Measurements from ENCODE around the gene SOX12.
A peak's percentile ranks its signal among the peaks of the same experiment; 100 is the strongest.
"Not testable (repeated sequence)": the region's sequence is repeated elsewhere in the genome, so short reads cannot be mapped to it uniquely, and the experiment has no call there.

Gene SOX12

DNA sequence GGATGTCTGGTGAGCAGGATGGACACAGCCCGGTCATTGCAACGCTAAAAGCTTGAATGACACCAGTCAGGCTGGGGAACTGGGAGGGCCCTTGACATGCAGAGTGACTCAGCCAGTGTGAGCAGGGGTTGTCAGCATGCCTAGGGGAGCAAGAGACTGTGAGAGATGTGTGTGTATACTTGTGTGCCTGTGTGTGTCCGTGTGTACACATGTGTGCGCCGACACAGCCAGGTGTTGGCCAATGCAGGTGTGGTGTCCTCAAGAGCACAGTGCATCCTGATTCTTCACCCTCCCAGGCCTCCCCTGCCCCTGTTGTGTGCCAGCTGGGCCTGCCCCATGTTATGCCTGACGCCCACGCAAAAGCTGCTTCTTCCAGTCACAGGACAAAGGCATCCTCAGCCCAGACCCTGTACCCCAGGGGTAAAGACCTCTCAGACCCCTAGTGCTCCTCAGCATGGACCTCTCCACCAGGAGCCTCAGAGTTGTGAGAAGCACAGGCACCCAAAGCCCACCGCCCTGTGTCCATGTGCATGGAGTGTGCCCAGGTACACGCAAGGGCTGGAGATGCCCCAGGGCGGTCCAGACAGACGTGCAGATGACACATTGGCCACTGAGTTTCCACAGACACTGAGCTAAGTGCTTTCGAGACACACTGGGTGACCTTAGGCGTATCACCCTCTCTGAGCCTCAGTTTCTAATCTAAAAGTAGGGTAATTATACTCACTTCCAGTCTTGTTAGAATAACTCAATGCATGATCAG, 38.1 kb downstream of the SOX12 start:
- DNase-seq = no peak

DNA sequence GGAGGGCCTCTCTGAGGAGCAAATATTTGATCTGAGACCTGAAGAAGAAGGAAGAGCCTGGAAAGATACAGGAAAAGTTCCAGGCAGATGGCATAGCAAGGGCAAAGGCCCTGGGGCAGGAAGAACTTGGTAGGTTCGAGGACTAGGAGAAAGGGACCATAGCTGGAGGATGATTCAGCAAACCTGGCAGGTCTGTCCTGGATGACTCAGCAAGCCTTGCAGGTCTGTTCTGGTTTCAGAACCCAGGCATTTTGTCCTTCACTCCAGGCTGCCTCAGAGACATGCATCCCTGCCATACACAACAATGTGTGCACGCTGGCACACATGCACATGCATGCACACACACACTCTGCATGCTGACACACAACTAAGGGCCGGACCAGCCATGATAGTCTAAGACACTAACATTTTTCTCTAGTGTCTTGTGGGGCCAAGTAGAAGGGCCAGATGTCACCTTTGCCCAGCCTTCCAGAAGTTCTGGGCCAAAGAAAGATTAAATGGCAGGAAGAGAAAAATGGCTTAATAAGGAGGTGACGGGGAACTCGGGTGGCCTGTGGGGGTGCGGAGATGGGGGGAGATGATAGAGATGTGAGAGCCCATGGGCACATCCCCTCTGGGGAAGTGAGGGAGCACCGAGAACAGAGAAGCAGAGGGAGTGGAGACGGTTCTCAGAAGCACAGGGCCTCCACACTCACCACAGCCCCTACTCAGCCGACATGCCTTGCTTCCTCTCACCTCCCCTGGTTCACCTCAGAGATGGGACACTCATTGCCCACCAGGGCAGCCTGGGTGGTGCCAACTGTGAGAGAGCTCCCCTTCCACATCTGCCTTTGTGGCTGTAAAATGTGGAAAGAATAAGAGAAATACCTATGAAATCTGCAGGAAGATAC, 39.8 kb downstream of the SOX12 start:
- no peak for DNase-seq

DNA sequence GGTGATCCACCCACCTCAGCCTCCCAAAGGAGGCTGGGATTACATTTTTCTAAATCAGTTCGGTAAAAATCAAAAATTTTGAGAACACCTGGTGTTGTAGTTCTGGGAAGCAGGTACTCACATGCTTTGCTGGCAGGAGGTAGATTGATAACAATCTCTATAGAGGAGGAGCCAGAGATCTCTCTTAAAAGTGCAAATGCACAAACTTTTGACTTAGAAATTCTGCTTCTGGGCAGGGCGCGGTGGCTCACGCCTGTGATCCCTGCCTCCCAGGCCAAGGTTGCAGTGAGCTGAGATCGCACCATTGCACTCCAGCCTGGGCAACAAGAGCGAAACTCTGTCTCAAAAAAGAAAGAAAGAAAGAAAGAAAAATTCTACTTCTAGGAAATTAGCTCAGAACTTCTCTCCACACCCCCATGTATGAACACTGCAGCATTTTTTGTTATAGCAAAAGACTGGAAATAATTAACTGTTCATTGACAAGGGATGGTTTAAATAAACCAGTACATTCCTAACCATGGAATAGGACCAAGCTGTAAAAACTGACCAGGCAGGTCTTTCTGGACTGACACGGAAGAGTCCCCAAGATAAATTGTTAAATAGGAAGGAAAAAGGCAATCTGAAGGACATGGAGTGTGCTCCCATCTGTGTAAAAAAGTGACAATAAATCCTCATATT, 40.8 kb downstream of the SOX12 start:
- DNase-seq = no peak

DNA sequence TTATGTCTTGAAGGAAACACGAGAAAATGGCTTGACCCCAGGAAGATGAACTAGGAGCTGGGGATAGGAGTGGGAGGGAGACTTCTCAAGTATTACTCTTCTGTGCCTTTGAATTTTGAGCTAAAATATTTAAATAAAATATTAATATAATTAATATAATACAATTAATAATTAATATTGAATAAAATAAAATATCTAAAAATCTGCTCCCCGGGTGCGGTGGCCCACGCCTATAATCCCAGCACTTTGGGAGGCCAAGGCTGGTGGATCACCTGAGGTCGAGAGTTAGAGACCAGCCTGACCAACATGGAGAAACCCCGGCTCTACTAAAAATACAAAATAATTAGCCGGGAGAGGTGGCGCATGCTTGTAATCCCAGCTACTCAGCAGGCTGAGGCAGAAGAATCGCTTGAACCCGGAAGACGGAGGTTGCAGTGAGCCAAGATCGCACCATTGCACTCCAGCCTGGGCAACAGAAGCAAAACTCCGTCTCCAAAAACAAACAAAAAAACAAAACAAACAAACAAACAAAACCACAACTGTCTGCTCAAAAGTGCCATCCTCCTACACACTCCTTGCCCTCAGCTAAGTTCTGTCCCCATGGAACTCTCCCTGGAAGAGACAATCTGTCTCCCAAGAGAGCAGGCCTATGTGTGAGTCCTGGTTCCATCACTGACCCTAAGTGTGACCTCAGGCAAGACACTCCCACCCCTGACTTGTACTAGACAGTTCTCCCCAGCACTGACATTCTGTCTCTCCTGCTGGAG, 41.5 kb downstream of the SOX12 start:
- DNase-seq = no peak

DNA sequence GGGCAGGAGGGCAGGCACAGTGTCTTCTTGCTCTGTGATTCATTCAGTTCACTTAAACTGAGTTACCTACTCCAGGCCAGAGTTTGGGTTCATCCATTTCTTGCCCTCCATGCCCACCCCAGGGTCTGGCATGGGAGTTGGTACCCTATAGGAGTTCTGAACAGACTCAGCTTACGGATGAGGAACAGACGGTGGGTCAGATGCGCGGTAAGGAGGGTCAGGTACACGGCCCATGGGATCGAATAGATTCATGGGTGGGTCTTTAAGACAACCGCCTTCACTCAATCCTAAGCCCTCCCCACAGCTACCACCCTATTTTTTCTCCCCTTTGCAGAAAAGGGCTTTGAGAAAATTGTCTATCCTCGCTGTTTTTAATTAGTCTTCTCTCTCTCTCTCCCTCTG, 42.1 kb downstream of the SOX12 start:
- DNase-seq = no peak

DNA sequence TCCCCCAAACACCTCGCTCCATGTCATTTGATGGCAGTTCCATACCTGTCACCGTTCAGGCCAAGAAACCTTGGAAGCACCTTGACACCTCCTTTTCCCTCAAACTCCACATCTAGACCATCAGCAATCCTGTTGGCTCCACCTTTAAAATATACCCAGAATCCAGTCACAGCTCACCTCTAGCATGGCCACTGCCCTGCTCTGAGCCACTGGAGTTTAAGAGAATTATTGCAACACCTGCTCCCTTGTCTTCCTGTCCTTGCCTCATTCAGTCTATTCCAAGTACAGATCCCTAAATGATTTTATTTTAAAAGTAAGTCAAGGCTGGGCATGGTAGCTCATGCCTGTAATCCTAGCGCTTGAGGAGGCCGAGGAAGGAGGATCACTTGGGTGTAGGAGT, 43.6 kb downstream of the SOX12 start:
- DNase-seq = no peak

DNA sequence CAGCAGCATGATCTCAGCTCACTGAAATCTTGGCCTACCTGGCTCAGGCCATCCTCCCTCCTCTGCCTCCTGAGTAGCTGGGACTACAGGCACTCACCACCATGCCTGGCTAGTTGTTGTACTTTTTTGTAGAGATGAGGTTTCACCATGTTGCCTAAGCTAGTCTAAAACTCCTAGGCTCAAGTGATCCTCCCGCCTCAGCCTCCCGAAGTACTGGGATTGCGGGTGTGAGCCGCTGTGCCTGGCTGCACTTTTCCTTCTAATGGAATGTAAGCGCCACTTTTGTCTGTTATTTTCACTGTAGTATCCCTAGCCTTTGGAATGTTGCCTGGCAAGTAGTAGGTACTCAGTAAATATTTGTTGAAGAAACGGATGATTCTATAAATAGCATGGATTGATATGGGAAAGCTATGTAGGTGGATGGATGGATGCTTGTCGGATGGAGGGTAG, 44.8 kb downstream of the SOX12 start:
- no peak for DNase-seq

DNA sequence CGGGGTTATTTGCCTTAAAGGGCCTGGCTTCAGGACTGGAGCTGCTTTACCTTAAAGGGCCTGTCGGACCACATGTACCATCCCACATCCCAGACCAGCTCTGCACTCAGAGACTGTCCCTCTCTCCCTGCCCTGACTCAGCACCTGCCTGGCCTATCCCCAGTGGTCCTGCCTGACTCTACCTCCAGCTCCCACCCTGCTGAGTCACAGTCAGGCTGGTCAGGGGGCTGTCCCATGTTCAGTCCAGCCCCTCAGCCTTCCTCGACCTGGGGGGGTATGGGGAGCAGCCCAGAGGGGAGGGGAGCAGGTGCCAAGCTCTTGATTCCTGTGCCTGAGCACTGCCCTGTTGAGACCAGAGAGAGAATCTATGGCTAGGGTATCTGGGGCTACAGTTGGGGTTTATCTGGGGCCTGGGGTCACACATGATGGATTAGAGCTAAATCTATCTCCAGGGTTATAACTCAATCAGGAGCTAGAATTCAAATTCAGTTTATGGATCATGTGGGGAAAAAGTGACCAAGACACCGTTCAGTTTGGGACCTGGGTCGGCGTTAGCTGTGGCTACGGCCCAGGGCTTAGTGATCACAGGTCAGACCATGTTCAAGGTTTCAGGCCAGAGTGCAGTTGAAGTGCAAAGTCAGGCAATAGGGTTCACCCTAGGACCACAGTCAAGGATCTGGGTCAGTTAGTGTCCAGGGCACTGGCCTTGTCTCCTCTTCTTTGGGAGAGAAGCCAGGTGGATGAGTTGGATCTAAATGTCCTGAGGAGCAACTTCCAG, 45.8 kb downstream of the SOX12 start:
- no peak for DNase-seq

DNA sequence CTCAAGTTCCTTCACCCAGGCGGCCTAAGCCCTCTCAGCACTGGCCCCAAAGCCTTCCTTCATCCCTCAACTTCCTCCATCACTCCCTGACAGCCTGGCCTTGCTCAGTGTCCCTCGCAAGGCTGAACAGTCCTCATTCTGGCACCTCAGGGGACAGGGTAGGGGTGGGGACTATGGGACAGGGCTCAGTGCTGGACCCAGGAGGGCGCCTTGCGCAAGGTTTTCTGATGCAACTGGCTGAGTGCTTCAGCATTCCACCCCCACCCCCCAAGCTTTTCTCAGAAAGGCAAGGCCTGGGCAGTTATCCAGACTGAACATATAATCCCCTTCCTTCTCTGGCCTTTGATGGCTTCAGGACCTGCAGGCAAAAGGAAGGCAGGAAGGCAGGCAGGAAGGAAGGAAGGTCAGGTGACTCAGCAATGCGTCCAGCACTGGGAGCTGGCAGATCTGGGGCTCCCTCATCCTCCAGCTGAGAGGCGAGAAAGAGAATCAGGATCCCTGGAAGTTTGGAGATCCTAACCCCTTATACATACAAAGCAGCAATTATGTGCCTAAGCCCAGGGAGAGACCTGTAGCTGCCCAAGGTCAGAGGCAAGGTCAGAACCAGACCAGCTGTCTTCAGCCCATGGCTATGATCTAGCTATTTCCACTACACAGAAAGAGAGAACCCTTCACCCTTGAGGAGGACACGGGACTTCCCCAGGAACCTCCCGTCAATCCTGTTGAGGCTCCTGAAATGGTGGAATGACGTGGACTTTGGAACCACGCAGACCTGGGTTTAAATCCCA, 46.6 kb downstream of the SOX12 start:
- peak; percentile 58 for DNase-seq

DNA sequence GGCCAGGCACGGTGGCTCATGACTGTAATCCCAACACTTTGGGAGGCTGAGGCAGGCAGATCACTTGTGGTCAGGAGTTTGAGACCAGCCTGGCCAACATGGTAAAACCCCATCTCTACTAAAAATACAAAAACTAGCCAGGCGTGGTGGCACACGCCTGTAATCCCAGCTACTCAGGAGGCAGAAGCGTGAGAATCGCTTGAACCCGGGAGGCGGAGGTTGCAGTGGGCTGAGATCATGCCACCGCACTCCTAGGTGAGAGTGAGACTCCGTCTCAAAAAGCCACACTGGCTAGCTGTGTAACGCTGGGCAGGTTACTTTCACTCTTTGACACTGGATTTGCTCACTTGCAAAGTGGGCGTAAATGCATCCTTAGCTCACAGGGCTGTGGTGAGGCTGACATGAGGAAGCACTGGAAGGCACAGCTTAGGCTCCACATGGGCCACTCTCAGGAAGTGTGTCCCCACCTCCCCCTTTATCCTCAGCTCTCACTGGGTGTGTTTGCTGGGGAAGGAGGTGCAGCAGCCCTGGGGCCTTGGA, 47.3 kb downstream of the SOX12 start:
- not testable (repeated sequence) for DNase-seq

DNA sequence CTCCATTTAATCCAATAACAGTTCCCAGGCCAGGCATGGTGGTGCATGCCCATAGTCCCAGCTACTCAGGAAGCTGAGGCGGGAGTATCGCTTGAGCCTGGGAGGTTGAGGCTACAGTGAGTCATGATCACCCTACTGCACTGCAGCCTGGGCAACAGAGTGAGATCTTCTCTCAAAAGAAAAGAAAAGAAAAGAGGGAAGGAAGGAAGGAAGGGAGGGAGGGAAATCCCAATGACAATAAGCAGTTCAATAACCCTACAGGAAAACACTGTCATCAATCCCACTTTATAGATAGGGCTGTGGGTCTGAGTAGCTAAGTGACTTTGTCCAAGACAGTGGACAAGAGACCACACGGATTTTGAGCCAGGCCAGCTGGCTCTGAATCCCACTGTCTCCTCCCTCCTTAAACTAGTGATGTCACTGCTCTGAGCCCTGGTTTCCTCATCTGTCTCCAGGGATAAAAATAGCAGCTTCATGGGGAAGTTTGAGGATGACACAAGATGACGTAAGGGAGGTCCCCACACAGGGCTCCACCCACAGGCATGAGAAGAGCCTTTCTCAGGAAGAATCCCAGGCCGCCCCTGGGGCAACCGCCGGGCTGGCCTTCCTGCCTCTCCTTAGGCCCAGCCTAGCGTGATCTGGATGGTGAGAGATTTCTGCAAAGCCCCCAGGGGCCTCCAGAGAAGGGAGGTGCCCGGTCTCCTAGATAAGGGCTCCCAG, 48.0 kb downstream of the SOX12 start:
- DNase-seq = peak; percentile 69

DNA sequence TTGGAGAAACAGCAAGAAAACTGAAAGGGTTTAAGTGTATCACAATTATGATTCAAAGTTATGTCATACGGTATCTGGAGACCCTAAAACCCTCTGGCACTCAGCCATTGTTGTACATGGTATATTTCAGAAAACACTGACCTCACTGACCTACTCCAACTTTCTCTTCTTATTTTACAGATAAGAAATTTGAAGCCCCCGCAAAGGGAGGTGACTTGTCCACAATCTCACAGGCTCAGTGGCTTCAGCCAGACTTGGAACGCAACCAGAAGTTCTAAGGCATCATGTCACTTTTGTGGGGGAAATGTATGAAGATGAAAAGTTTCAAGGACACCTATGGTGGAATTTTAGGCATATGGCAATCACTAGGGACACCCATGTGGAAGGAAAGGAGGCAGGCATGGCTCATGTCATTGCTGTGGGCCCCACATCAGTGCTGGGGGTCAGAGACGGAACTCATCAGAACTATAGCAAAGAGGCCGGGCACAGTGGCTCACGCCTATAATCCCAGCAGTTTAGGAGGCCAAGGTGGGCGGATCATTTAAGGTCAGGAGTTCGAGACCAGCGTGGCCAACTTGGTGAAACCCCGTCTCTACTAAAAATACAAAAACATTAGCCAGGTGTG, 50.0 kb downstream of the SOX12 start:
- no peak for DNase-seq

DNA sequence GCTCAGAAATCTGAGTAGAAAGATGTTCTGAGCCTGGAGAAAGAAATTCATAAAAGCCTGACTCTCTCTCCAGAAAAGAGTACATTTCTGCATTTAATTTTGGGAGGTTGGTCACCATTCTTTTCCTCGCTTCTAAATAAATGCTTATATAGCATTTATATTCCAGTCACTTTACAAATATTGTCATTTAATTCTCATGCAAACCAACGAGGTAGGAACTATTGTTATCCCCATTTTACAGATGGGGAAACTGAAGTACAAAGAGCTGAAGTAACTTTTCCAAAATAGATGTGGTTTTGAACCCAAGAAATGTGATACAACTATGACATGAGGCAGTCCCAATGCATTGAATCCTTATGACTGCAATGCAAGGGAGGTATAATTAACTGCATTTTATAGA, 50.7 kb downstream of the SOX12 start:
- no peak for DNase-seq

DNA sequence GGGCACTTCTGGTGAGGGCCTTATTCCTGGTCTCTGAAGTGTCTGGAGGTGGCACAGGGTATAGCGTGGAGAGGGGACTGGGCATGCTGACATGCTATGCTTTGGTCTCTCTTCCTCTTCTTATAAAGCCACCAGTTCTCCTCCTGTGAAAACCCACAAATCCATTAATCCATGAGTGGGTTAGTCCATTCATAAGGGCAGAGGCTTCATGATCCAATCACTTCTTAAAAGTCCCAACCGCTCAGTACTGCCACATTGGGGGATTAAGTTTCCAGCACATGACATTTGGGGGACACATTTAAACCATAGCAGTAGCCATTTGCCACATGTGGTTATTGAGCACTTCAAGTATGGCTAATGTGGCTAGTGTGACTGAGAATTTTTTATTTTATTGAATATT, 51.4 kb downstream of the SOX12 start:
- DNase-seq = no peak

DNA sequence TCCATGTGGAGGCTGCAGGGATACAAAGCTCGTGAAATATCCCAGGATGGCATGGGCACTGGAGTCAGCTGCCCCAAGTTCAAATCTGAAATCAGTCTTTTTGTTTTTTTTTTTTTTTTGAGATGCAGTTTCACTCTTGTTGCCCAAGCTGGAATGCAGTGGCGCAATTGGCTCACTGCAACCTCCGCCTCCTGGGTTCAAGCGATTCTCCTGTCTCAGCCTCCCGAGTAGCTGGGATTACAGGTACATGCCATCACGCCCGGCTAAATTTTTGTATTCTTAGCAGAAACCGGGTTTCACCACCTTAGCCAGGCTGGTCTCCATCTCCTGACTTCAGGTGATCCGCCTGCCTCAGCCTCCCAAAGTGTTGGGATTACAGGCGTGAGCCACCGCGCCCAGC, 52.2 kb downstream of the SOX12 start:
- not testable (repeated sequence) for DNase-seq

DNA sequence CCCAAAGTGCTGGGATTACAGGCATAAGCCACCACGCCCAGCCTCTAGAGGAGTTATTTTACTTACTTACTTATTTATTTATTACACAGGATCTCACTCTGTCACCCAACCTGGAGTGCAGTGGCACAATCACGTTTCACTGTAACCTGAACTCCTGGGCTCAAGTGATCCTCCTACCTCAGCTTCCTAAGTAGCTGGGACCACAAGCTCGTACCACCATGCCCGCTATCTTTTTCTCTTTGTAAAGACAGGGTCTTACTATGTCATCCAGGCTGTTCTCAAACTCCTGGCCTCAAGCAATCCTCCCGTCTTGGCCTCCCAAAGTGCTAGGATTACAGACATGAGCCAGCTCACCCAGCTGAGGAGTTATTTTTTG, 53.6 kb downstream of the SOX12 start:
- DNase-seq = no peak
